ENCODE results near the gene RC3H2. TPM values are rescaled to one million over a fixed set of nuclear protein-coding genes. Genes with fewer than 3 reads are reported as not detected.

RC3H2 gene
- total RNA-seq, 4 donors from 2014 or later = 42.5 to 163 (median 54.7) TPM

GRCh38 chr9:122929796-122930354, 24.7 kb upstream of the RC3H2 start:
- DNase-seq = no peak
- Histone ChIP-seq H3K27me3 (no peaks in the 10 kb centered on the region), H3K4me3 (no peak overlapping the region), H3K9me3 (no peaks in the 10 kb centered on the region), H3K4me1 (peaks cover 6 to 35% (median 23%) of the 10 kb centered on the region in 4 donors), H3K27ac (no peak overlapping the region), H3K36me3 (no peaks in the 10 kb centered on the region)
- no peak for TF ChIP-seq POLR2A (IDR thresholded peaks at IDR 0.05)
- TF ChIP-seq CTCF (IDR thresholded peaks at IDR 0.05) = no peak
- TF ChIP-seq POLR2AphosphoS5 (IDR thresholded peaks at IDR 0.05) = no peak
- no peak for TF ChIP-seq EP300 (IDR thresholded peaks at IDR 0.05; ENCODE audit: low read depth)
- WGBS, 2 donors (ENCODE audit: low coverage in 1 of 2) = 81% methylated on average over 1 of the region's 1 CpG; no CpG with 5 or more reads in 1 of the 2 donors
- in situ Hi-C loops (cut with MboI; ENCODE audit: low pct_ligation_motif_present in 1 of 4, low pct_unique_long_range_greater_than_20kb in 1 of 4, low sequenced_read_pairs in 3 of 4) = no loop called here
- intact Hi-C loops (cut with DNase I; ENCODE audit: low total_unique reads) = no loop called here

GRCh38 chr9:122923947-122924346, 18.8 kb upstream of the RC3H2 start:
- Histone ChIP-seq H3K9me3 (no peaks in the 10 kb centered on the region), H3K27me3 (no peaks in the 10 kb centered on the region), H3K4me3 (no peak overlapping the region), H3K27ac (no peak overlapping the region), H3K4me1 (no peaks in the 10 kb centered on the region), H3K36me3 (peaks cover 0 to 5% (median 0%) of the 10 kb centered on the region in 4 donors)
- DNase-seq = no peak
- TF ChIP-seq POLR2AphosphoS5 (IDR thresholded peaks at IDR 0.05) = no peak
- TF ChIP-seq CTCF (IDR thresholded peaks at IDR 0.05) = no peak
- TF ChIP-seq POLR2A (IDR thresholded peaks at IDR 0.05) = no peak
- TF ChIP-seq EP300 (IDR thresholded peaks at IDR 0.05; ENCODE audit: low read depth) = no peak
- in situ Hi-C loops (cut with MboI; ENCODE audit: low pct_ligation_motif_present in 1 of 4, low pct_unique_long_range_greater_than_20kb in 1 of 4, low sequenced_read_pairs in 3 of 4) = no loop called here
- intact Hi-C loops (cut with DNase I; ENCODE audit: low total_unique reads) = no loop called here
- 85 to 93% methylated on average over 3 of the region's 3 CpGs for WGBS, 2 donors (ENCODE audit: low coverage in 1 of 2)

GRCh38 chr9:122922713-122923112, 17.6 kb upstream of the RC3H2 start:
- 86 to 91% methylated on average over 4 to 8 of the region's 8 CpGs for WGBS, 2 donors (ENCODE audit: low coverage in 1 of 2)
- H3K4me3 ChIP-seq = no peak overlapping the region
- TF ChIP-seq POLR2AphosphoS5 (IDR thresholded peaks at IDR 0.05) (no peak), EP300 (IDR thresholded peaks at IDR 0.05; ENCODE audit: low read depth) (no peak), POLR2A (IDR thresholded peaks at IDR 0.05) (no peak), CTCF (IDR thresholded peaks at IDR 0.05) (no peak)
- H3K4me1 ChIP-seq = no peaks in the 10 kb centered on the region
- H3K27me3 ChIP-seq = no peaks in the 10 kb centered on the region
- intact Hi-C loops (cut with DNase I; ENCODE audit: low total_unique reads) (no loop called here), in situ Hi-C loops (cut with MboI; ENCODE audit: low pct_ligation_motif_present in 1 of 4, low pct_unique_long_range_greater_than_20kb in 1 of 4, low sequenced_read_pairs in 3 of 4) (no loop called here)
- no peaks in the 10 kb centered on the region for H3K9me3 ChIP-seq
- no peak for DNase-seq
- H3K27ac ChIP-seq = no peak overlapping the region
- peaks cover 0 to 5% (median 0%) of the 10 kb centered on the region in 4 donors for H3K36me3 ChIP-seq

- H3K27ac ChIP-seq = no peak overlapping the region
- in situ Hi-C loops (cut with MboI; ENCODE audit: low pct_ligation_motif_present in 1 of 4, low pct_unique_long_range_greater_than_20kb in 1 of 4, low sequenced_read_pairs in 3 of 4) = no loop called here
Observed at GRCh38 chr9:122918310-122918709, 13.2 kb upstream of the RC3H2 start.

More at GRCh38 chr9:122918310-122918709, 13.2 kb upstream of the RC3H2 start:
- H3K27me3 ChIP-seq = no peaks in the 10 kb centered on the region
- intact Hi-C loops (cut with DNase I; ENCODE audit: low total_unique reads) = loop anchor here (5.0 kb wide), 1 partner anchor 1394 kb away; no protein-coding TSS in a partner anchor
- WGBS, 2 donors (ENCODE audit: low coverage in 1 of 2) = 89 to 100% methylated on average over 1 to 2 of the region's 2 CpGs
- H3K36me3 ChIP-seq = peaks cover 0 to 5% (median 0%) of the 10 kb centered on the region in 4 donors
- no peak overlapping the region for H3K4me3 ChIP-seq
- peaks cover 0 to 4% (median 2%) of the 10 kb centered on the region in 4 donors for H3K4me1 ChIP-seq
- no peaks in the 10 kb centered on the region for H3K9me3 ChIP-seq
- no peak for DNase-seq
- TF ChIP-seq EP300 (IDR thresholded peaks at IDR 0.05; ENCODE audit: low read depth) (no peak), CTCF (IDR thresholded peaks at IDR 0.05) (no peak), POLR2AphosphoS5 (IDR thresholded peaks at IDR 0.05) (no peak), POLR2A (IDR thresholded peaks at IDR 0.05) (no peak)

Measured in transverse colon (tissue), 4 donors.